ENCODE results near the gene MALRD1.

The MALRD1 gene

DNA sequence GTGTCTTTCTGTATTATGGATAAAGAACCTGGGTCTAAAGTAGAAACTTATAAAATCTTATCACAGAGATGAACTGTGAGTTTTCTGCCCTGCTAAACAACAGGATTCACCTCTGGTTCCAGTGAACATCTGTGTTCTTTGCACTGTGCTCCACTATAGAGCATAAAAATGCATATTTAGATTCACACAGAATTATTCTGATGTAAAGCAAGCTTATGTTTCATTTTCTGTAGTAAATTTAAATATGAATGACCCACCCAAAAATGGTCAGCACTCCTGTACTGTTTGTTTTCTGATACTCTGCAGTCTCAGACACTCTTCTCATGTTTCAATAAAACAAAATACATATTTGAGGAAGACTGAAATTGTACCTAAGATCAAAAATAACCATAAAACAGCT lies 563.2 kb downstream of the MALRD1 start:
- TF ChIP-seq FOXP2 (optimal IDR thresholded peaks at IDR 0.05; ENCODE audit: borderline replicate concordance, extremely low read depth, extremely low read length, insufficient read depth) (no peak), TAF1 (IDR thresholded peaks at IDR 0.05; ENCODE audit: borderline replicate concordance, insufficient read depth, low read length) (no peak), POLR2AphosphoS5 (IDR thresholded peaks at IDR 0.05; ENCODE audit: low read depth, low read length) (no peak), SIN3A (IDR thresholded peaks at IDR 0.05; ENCODE audit: borderline replicate concordance, insufficient read depth, low read length) (no peak)
- TF ChIP-seq, protein P1, sequence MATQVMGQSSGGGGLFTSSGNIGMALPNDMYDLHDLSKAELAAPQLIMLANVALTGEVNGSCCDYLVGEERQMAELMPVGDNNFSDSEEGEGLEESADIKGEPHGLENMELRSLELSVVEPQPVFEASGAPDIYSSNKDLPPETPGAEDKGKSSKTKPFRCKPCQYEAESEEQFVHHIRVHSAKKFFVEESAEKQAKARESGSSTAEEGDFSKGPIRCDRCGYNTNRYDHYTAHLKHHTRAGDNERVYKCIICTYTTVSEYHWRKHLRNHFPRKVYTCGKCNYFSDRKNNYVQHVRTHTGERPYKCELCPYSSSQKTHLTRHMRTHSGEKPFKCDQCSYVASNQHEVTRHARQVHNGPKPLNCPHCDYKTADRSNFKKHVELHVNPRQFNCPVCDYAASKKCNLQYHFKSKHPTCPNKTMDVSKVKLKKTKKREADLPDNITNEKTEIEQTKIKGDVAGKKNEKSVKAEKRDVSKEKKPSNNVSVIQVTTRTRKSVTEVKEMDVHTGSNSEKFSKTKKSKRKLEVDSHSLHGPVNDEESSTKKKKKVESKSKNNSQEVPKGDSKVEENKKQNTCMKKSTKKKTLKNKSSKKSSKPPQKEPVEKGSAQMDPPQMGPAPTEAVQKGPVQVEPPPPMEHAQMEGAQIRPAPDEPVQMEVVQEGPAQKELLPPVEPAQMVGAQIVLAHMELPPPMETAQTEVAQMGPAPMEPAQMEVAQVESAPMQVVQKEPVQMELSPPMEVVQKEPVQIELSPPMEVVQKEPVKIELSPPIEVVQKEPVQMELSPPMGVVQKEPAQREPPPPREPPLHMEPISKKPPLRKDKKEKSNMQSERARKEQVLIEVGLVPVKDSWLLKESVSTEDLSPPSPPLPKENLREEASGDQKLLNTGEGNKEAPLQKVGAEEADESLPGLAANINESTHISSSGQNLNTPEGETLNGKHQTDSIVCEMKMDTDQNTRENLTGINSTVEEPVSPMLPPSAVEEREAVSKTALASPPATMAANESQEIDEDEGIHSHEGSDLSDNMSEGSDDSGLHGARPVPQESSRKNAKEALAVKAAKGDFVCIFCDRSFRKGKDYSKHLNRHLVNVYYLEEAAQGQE (IDR thresholded peaks at IDR 0.05; ENCODE audit: insufficient read depth in 1 of 2, low read depth in 2 of 2, low read length in 2 of 2) = no peak

DNA sequence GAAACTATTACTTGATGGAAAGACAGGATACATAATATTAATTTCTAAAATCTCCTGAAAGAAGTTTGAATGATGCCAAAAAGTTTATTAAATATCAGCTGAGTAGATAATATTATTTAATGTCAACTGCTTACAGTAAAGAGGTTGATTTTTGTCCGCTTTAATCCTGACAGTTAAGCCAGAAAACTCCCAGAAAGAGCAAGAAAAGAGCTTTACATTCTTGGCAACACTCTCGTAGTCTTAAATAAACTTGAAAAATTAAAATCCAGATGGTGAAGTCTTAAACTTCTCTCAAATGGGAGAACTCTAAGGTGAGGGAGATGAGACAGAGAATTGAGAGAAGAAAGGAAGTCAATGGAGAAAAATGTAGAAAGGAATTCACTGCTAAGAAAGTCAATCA lies 568.4 kb downstream of the MALRD1 start:
- TF ChIP-seq SIN3A (IDR thresholded peaks at IDR 0.05; ENCODE audit: borderline replicate concordance, insufficient read depth, low read length) = no peak
- TF ChIP-seq POLR2AphosphoS5 (IDR thresholded peaks at IDR 0.05; ENCODE audit: low read depth, low read length) = no peak

DNA sequence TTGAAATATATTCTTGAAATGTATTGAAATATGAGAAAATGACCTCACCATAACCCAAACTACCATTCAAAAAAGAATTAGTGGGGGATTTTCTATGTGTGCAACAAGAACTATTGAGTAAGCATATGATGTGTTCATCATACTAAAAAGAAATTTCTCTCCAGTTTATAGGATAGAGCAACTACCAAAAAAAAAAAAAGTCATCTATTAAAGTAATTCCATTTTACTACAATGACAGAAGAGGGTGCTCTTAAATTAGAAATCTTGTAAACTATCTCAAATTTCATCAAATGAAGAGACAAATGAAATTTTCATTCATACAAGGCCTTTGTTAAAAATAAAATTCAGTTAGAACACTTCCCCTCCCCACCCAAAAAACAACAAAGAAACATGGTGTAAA lies 572.2 kb downstream of the MALRD1 start:
- TF ChIP-seq FOXP2 (optimal IDR thresholded peaks at IDR 0.05; ENCODE audit: borderline replicate concordance, extremely low read depth, extremely low read length, insufficient read depth) = no peak
- no peak for TF ChIP-seq TAF1 (IDR thresholded peaks at IDR 0.05; ENCODE audit: borderline replicate concordance, insufficient read depth, low read length)
- TF ChIP-seq POLR2AphosphoS5 (IDR thresholded peaks at IDR 0.05; ENCODE audit: low read depth, low read length) = no peak
- TF ChIP-seq, protein P1 (IDR thresholded peaks at IDR 0.05; ENCODE audit: insufficient read depth in 1 of 2, low read depth in 2 of 2, low read length in 2 of 2) = no peak
- TF ChIP-seq SIN3A (IDR thresholded peaks at IDR 0.05; ENCODE audit: borderline replicate concordance, insufficient read depth, low read length) = no peak

DNA sequence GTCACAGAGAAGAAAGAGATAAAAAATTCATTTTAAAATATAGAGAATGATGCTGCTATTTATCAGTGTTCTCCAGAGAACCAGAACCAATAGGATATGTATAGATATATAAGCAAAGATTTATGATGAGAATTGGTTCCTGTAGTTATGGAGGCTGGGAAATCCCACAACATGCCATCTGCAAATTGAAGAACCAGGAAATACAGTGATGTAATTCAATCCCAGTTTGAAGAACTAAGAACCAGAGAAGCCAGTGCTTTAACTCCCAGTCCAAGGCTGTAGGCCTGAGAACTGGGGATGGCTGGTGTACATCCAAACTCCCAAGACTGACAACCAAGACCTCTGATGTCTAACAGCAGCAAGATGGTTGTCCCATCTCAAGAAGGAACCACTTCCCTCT lies 574.7 kb downstream of the MALRD1 start:
- TF ChIP-seq, protein P1 (IDR thresholded peaks at IDR 0.05; ENCODE audit: insufficient read depth in 1 of 2, low read depth in 2 of 2, low read length in 2 of 2) = no peak
- TF ChIP-seq POLR2AphosphoS5 (IDR thresholded peaks at IDR 0.05; ENCODE audit: low read depth, low read length) (no peak), TAF1 (IDR thresholded peaks at IDR 0.05; ENCODE audit: borderline replicate concordance, insufficient read depth, low read length) (no peak)

DNA sequence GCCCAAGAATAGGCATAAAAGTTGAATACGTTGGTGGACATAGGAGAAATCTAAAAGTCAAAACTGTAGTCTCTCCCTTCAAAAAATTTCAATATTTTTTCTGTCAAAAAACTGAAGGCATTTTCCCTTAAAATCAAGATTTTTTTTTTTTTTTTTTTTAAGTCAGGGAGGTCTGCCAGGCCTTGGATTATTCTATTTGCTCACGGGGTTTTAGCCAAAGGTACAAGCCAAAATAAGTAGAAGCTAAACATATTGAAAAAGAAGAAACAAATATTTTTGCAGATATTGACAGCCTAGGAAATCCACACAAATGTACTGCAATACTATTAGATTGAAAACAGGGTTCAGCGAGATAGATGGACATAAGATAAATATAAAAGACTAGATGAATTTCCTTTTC lies 577.6 kb downstream of the MALRD1 start:
- no peak for TF ChIP-seq POLR2AphosphoS5 (IDR thresholded peaks at IDR 0.05; ENCODE audit: low read depth, low read length)
- TF ChIP-seq FOXP2 (optimal IDR thresholded peaks at IDR 0.05; ENCODE audit: borderline replicate concordance, extremely low read depth, extremely low read length, insufficient read depth) = no peak
- TF ChIP-seq SIN3A (IDR thresholded peaks at IDR 0.05; ENCODE audit: borderline replicate concordance, insufficient read depth, low read length) = no peak
- TF ChIP-seq, protein P1 (IDR thresholded peaks at IDR 0.05; ENCODE audit: insufficient read depth in 1 of 2, low read depth in 2 of 2, low read length in 2 of 2) = no peak
- no peak for TF ChIP-seq TAF1 (IDR thresholded peaks at IDR 0.05; ENCODE audit: borderline replicate concordance, insufficient read depth, low read length)

Measured in PFSK-1 (cell line).